Stimulated activated CD4-positive, alpha-beta T cell treated with anti-CD3 and anti-CD28 coated beads, Interleukin-12 subunit alpha, Interleukin-12 subunit beta, amount 100 ng/mL, for 4 hours (primary cell): Measurements from ENCODE around the gene BAG1.

ENCODE experiments used
- DNase-seq: peaks from one replicate; pipeline ENCODE4 v3.0.0-alpha.2; 2020

Gene BAG1

GRCh38 chr9:33209394-33209793, 55.1 kb downstream of the BAG1 start:
- no peak for DNase-seq

GRCh38 chr9:33202552-33203201, 61.8 kb downstream of the BAG1 start:
- no peak for DNase-seq
